HG02763 (cell line): ENCODE data around the gene SYTL1.

Experiments used
- ATAC-seq: cut with Tn5 transposase; IDR thresholded peaks from one replicate; pipeline ENCODE4 v1.9.1; 2021; ENCODE audit warnings: mild to moderate bottlenecking, moderate library complexity; ENCODE audit not compliant: unreplicated experiment

Gene SYTL1

GRCh38 chr1:27400082-27400962, 58.5 kb downstream of the SYTL1 start:
- ATAC-seq: no peak

DNA sequence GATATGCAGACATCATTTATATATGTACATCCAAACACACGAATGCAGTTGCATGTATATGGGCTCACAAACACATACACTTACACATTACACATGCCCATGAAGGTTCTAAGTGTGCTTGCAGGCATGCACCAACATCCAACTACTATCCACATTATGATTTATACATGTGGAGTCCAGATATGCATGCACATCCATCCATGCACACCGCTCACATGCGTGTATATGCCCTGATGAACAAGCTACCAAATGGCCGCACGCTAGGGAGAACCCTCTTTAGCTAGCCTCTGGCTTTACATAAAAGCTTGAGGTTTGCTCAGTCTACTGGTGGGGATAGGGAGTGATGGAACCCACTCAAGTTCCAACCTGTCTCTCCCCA, 59.1 kb downstream of the SYTL1 start:
- ATAC-seq: no peak

DNA sequence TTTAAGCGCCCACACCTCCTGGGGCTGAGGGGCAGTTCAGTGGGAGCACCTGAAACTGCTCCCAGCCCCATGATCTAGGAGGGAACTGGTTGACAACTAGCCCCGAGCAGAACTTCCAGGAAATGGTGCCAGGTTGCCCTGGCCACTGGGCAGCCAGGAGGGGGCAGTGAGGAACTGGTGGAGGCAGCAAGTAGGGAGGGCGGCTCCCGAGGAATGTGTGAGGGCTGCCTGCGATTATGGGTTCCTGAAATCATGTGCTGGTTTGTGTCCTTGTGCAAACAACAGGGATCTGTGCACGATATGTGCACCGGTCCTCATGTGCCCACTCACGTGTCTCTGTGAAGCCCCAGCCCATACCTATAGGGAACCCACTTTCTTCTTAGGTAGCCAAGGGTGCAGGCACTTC, 60.5 kb downstream of the SYTL1 start:
- ATAC-seq: no peak

DNA sequence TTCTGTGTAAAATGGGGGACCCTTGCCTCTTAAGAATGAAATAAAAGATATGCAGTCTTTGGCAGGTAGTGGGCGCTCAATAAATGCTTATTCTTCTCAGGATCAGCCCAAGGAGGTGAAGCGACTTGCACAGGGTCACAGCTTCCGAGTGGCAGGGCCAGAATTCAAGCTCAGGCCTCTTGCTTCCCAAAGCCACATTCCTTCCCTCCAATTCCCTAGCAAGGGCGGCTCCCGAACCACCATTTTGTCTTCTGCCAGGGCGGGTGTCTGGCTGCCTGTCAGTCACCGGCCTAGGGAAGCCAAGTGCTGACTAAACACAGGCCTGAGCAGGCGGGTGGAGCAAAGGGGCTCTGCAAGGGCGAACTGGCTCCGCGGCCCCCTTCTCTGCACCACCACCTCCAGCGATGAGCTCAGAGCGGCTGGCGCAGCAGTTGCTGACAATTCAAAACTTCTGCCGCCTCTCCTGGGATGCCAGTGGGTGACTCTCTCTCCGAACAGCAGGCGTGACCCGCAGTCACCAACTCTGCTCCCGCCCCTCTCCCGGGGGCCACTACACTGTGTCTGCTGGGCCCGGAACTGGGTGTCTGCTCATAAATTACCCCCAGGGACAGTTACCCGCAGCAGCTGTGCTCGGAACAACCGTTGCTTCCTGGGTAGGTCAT, 61.4 kb downstream of the SYTL1 start:
- no peak for ATAC-seq
